GM19099 (cell line): ENCODE results near the gene AGBL4.

ENCODE experiments used
- POLR2A ChIP-seq: IDR thresholded peaks from 3 replicates; pipeline ENCODE4 v1.6.1; 2011; ENCODE audit warnings: low read depth; ENCODE audit not compliant: insufficient read length; ENCODE audit errors: extremely low read depth

The AGBL4 gene

DNA sequence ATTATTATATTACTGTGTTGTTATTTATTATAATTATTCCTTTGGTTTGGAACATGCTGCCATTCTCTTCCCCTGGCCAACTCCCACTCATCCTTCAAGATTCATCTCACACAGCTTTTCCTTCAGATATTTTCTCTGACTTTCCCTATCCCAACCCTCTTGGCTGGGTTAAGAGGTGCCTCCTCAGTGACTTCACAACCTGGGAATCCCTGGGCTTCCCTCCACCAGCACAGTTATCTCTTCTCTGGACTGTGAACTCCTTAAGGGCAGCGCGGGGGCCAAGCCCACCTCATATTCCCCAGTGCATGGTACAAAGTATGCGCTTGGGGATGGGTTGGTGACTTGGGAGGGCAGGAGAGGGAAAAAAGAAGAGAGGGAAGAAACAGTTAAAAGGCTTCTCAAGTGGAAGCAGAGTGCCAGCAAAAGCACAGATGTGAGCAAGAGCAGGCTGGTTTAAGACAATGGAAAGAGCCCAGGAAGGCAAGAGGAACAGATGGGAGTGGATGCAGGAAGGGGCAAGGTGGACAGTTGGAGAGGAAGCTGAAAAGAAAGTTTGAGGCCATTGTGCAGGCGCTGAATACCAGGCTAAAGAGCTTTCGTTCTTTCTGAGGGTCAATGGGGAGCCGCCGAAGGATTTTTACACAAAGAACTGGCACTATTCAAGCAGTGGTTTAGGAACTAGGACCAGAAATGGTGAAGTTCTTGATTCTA lies 1379.4 kb downstream of the AGBL4 start:
- TF ChIP-seq POLR2A, result no peak

DNA sequence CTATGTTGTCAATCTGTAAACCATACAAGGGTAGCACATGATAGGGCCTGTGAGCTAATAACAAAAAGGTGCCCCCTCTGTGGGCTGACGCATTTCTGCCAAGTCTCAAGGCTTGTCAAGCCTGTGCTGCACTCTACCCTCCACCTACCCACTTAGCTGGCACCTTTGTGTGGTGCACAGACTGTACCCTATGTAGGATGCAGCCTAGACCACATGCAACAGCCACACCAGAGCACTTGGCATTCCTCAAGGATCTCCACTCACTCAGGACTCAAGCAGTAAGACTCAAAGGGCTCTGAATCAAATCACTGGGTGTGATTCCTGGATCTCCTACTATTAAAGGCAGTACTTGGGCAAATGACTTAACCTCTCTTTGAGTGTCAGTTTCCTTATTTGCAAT lies 1380.6 kb downstream of the AGBL4 start:
- TF ChIP-seq POLR2A, result no peak

DNA sequence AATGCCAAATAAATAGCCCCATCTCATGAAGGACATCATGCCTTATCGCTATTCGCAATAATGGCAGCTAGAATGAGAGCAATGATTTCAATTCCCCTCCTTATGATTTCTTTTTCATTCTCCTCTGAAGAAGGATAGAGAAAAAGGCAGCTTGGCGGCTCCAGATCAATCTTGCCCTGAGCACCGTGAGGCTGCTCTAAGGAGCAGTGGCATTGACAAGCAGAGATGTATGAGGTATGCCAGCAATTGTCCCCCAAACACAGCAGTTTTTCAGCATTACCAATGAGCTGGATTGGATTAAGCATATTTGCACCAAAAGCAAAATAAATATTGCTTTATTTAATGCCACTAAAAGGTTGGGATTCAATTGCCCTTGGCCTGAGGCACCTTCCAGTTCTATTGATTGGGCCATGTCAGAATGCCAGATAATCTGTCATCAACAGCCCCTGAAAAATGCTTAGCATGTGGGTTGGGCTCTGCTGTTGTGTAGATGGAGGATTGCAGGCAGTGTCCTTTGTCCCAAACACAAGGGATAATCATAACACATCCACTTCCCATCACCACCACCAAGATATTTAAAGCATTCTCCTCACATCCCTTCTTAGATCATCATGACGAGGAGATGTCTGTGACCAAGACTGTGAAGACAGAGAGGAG lies 1382.8 kb downstream of the AGBL4 start:
- TF ChIP-seq POLR2A, result no peak

DNA sequence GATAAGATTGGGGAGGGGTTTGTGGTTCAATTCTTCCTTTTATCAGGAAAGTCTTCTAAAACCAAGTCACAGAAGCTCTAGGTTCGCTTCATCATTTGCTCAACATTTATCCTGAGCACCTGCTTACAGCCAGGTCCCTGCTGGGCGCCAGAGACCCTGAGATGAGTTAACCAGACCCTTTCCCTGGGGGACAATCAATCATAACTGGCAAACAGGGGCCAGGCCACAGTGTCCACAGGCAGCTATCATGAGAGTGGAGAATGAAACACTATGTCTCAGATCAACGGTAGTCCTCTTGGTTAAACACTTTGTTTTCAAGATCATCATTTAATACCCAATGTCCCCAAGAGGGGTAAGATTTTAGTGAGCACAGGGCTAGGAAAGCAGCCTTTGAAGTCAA lies 1393.9 kb downstream of the AGBL4 start:
- TF ChIP-seq POLR2A, result no peak

DNA sequence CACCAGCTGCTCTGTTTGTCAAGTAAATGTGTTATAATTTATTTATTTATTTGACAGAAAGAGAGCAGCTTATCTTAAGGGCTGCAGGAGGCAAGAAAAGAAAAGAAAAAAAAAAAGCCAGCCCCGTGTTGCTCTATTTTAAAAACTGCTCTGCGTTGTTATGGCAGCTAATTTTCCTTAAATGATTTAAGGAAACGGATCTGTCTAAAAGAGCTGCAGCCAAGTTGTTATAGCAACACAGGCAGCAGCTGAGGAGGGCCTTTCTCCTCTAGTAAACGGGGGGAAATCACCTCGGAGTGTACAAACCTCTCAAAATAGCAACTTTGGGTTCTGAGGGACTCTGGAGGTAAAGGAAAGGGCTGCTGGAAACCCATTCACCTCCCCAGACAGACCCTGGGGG lies 1396.3 kb downstream of the AGBL4 start:
- no peak for TF ChIP-seq POLR2A

DNA sequence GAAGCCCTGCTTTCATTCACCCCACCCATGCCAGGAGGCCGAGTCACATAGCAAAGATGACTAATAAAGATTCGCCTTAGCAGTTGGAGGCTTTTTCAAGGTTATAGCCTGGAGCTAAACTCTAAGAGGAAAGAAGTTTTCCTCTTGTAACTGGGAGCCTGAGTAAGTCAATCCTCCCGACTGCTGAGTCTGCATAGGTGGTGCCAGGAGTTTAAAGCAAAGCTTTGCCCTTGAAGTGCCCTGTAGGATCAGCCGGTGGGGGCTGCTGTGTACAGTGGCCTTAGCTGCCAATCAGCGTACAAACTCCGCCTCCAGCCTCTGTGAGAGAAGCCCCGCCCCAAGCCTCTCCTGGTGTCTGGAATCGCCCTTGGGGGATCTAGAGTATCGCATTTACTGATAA lies 1404.2 kb downstream of the AGBL4 start:
- no peak for TF ChIP-seq POLR2A

DNA sequence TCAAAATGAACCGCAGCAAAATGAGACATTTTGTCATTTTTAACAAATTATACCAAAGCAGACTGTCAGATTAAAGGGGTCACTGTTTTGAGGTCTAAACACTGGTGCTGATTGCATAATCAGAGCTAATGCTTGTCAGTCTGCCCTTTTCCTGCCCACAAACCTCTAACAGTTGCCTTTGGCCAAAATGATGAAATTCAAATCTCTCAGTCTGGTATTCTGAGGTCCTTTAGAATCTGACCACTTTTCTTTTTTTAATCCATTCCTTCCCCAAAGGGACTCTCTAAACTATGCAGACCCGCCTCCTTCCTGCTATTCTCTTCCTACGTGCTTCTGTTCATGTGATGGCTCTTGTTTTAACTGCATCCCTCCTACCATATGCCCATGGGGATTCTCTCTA lies 1406.5 kb downstream of the AGBL4 start:
- no peak for TF ChIP-seq POLR2A

DNA sequence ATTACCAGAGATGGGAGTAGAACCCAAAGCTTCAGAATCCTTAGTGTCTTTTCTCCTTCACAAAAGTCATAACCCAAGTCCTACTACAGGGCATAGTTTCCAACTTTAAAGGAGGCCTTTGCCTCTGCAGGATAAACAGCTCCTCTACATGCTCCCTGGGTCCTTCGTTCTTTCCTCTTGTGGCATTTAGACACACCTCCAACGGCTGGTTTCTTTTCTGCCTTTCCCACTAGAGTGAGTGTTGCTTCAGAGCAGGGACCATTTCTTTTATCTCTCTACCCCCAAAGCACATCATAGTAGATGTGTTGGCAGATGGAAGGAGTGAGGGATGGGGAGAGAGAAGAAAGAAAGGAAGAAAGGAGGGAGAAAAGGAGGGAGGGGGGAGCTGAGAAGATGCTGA lies 1407.0 kb downstream of the AGBL4 start:
- TF ChIP-seq POLR2A, result no peak

DNA sequence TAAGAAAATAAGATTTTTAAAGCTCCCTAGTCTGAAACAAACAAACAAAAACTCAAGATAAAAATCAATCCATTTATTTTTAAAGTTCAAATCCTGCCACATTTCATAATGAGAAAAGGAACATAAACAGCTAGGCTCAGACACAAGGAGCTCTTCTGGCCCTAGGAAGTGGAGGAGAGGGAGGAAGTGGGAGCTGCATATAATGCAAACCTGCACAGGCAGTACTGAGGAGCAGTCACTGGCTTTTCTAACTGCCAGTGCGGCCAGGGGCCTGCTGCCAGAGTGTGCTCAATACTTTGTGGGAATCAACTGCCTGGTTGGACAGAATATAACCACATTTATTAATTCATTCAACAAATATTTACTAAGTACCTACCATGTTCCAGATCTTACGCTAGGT lies 1411.9 kb downstream of the AGBL4 start:
- TF ChIP-seq POLR2A, result no peak

DNA sequence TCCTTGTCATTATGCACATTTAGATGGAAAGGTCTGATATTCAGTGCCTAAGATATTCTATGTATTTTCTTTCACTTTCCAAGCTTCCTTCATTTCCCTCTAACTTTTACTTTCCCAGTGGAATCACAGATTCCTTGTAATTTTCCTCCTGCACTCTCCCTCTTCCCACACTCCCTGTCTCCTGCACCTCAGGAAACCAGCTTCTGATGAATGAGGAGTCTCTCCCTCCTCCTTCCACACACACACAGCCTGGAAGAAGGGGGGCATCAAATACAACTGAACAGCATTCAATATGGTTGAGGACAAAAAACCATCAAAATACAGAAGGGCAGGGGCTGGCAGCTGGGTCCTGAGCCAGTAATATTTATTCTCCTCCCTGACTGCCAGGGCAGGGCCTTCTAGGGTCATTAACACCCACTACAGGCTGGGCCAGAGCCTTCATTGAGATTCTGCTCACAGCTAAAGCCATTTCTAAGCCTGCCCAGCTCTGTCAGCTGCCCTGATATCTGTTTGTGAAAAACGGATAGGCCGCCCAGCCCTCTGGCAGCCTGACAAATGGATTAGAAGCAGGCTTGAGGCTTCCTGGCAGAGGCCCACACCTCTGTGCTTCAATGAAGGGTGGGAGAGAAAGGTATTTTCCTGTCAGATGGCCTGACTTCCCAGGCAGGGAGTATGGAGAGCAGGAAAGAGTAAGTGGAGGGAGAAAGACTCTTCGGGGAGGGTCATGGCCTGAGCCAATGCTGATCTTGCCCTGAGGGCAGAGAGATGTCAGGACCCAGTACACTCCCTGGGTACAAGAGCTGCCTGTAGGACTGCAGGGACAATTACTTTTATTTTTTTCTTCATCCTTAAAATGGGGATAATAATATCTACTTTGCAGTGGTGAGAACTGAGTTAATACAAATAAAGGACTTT lies 1412.9 kb downstream of the AGBL4 start:
- no peak for TF ChIP-seq POLR2A

DNA sequence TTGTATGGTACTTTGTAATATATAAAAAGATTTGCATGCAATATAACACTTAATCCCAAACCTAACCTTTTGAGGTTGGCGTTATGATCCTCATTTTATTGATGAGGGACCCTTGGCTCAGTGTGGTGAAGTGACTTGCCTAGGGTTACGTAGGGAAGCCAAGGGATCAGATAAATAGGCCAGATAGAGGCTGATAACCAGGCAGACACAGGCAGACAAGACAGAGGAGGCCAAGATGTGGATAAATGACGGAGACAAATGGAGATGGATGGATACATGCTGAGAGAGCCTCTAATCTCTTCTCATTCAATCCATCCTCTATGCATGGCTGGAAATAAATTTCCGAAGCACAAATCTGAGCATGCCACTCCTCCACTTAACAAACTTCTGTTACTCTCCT lies 1414.9 kb downstream of the AGBL4 start:
- no peak for TF ChIP-seq POLR2A

DNA sequence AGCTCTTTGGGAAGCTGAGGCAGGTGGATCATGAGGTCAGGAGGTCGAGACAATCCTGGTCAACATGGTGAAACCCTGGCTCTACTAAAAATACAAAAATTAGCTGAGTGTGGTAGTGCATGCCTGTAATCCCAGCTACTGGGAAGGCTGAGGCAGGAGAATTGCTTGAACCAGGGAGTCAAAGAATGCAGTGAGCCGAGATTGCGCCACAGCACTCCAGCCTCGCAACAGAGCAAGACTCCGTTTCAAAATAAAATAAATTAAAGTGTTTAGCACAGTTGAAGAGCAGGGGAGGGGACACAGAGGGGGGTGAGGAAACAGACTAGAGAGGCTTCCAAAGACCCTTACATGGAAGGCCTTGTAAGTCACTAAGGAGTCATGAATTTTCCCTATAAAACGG lies 1420.5 kb downstream of the AGBL4 start:
- no peak for TF ChIP-seq POLR2A

DNA sequence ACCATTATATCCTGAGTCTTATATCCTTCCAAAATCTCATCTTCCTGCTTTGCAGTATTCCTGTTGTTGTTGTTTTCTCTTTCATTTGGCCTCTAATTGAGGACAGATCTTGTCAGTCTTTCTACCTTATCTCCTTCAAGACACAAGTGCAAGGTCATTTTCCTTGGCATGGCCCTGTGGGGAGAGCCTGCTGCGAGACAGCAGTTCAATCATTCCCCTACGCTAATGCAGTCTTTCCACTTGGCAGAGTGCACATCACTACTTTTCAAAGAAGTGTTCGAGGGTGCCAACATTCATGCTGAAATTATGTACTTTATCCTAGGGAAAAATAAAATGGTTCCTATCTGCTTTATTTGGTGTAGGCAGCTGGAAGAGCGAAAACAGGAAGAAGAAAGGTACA lies 1421.4 kb downstream of the AGBL4 start:
- no peak for TF ChIP-seq POLR2A

DNA sequence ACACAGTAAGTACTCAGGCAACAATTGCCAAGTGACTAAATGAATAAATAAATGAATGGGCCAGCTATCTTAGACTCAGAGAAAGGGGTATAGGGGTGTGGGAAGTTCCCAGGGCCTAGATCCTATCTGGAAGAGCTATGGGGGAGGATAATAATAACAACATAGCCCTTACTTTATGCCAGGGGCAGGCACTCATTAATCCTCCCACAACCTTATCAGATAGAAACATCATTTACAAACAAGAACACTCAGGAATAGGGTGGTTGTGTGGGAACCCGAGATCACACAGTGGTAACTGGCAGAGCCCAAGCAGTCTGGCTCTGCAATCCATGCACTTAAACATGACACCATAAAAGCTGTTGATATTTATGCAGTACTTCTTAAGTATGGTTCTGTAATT lies 1423.6 kb downstream of the AGBL4 start:
- no peak for TF ChIP-seq POLR2A

DNA sequence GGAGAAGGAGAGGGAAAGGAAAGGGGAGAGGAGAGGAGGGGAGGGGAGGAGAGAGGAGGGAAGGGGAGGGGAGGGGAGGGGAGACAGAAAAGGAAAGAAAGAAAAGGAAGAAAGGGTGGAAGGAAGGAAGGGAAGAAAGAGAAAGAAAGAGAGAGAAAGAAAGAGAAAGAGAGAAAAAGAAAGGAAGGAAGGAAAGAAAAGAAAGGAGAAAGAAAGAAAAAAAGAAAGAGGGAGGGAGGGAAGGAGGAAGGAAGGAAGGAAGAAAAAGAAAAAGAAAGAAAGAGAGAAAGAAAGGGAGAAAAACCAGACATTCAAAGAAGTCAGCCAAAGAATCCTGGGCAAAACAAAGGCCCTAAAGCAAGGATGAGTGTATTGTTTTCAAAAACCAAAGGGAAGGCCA lies 1426.1 kb downstream of the AGBL4 start:
- no peak for TF ChIP-seq POLR2A

DNA sequence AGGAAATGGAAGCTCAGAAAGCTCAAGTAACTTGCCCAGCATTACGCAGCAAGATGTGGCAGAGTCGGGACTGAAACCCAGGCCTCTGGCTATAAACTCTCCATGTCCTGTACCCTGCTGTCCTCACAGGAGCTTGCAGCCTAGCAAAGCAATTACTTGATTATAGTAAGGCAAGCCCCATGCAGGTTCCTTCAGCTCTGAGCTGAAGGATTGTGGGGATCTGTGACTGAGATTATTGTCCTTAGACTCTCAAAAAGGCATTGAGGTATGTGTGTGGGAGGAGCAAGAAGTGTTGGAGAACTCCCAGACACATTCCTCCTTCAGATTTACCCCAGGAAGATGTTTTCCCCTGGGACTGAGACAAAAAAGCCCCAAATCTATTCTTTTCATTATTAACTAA lies 1427.7 kb downstream of the AGBL4 start:
- TF ChIP-seq POLR2A, result no peak

DNA sequence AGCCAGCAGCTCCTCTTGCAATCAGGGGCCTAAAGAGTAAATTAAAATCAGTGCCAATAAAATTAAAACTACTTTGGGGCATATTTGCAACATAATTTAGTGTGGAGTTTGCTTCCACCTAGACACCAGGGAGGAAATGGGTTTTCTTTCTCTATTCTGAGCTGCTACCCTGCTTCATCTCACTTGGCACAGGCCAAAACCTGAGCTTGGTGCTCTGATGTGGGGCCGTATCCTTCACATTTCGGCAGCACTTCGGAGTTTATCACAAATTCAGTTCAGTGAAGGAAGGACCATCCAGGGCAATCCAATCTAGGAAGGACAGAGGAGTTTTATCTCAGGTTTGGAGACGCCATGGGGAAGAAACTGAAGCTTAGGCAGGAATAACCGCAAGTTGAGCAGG lies 1428.1 kb downstream of the AGBL4 start:
- no peak for TF ChIP-seq POLR2A

DNA sequence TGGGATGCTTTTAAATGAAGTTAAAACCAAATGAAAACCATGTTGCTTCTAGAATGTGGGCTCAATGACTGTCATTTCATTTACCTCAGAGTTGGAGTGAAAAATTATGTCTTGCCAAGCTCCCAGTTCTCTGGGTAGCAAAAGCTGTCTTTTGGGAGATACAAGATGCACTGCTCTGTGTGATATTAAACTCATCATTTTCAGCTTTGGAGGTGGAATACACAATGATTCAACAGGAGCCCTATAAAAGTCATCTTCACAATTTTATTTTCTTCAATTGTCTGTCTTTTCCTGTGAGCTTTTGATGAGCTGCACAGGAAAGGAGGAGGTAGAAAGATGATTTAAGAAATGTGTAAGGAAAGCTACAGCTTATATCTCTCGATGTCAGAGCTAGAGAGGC lies 1431.4 kb downstream of the AGBL4 start:
- TF ChIP-seq POLR2A, result no peak
